ENCODE data around the gene CDKL5. TPM values are rescaled to one million over a fixed set of nuclear protein-coding genes. Genes with fewer than 3 reads are reported as not detected.

Gene CDKL5
- polyA plus RNA-seq, 4 donors: 13.7 to 16.1 (median 14.5) TPM

DNA sequence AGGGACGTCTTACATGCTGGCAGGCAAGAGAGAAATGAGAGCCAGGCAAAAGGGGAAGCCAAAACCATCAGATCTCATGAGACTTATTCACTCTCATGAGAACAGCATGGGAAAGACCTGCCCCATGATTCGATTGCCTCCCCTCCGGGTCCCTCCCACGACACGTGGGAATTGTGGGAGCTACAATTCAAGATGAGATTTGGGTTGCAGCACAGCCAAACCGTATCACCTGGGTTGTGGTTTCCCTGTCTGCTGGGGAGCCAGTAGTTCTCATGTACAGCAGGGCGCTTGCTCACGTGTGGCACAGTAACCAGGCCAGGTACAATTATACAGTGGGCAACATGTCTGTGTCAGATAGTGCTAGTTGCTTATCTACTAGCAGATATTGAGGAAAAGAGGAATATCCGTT is 257.6 kb downstream of the CDKL5 start:
- DNase-seq (ENCODE audit: low read depth in 4 of 4, low spot score in 3 of 4): no peak

DNA sequence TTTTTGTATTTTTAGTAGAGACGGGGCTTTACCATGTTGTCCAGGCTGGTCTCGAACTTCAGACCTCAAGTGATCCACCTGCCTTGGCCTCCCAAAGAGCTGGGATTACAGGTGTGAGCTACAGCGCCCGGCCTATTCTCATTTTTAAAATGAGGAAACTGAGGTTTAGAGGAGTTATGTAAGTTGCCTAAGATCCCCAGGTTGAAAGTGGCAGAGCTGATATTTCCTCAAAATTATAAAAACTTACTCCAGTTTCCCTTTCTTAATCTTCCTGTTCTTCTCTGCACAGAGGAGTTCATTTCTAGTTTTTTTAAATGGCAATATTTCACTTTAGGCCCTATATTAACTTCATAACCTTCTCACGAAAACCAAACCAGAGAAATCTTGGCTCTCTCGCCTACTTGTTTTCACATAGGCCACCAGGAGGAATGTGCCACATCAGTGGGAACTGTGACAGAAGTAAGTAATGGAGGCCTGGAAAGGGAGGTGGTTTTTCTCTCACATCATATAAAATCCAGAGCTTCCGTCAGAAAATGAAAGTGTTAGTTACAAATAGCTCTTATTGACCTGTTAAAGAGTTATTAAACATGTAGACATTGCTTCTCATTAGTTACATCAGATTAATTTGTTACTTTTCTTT is 262.6 kb downstream of the CDKL5 start:
- DNase-seq (ENCODE audit: low read depth in 4 of 4, low spot score in 3 of 4): no peak

GRCh38 chrX:18691431-18691830 is 266.0 kb downstream of the CDKL5 start:
- no peak for DNase-seq (ENCODE audit: low read depth in 4 of 4, low spot score in 3 of 4)

DNA sequence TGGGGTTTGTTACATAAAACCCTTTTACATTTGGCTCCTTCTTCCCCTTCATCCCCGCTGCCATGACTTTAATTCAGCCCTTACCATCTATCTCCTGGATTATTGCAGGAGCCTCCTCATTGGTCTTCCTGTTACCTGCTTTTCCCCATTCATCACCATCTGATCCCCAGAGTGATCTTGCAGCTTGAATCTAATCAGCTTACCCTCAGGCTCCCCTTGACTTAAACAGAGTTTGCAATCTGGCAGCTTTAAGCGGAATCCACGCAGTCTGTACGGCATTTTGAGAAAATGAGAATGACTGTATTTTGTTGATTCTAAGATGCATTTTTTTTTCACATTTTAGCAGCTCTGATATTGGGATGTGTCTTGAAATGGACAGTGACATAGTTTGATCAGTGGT is 267.1 kb downstream of the CDKL5 start:
- no peak for DNase-seq (ENCODE audit: low read depth in 4 of 4, low spot score in 3 of 4)

DNA sequence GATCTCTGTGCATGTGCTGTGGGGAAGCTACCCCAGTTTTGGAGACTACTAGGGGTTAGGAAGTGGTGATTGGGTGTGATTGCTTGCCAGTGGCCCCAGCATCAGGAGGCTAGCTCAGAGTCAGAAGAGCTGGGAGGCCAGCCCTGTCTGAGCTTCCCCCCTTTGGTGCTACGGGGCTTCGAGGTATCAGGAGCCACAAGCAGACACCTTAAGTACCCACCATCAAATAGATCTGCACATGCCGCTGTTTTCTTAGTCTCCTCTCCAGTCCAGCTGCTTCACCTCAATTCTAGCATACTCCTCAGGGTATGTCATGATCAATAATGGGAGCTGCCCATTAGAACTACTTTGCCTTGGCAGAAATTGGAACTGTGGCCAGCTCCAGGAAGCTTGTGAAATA is 271.2 kb downstream of the CDKL5 start:
- no peak for DNase-seq (ENCODE audit: low read depth in 4 of 4, low spot score in 3 of 4)

DNA sequence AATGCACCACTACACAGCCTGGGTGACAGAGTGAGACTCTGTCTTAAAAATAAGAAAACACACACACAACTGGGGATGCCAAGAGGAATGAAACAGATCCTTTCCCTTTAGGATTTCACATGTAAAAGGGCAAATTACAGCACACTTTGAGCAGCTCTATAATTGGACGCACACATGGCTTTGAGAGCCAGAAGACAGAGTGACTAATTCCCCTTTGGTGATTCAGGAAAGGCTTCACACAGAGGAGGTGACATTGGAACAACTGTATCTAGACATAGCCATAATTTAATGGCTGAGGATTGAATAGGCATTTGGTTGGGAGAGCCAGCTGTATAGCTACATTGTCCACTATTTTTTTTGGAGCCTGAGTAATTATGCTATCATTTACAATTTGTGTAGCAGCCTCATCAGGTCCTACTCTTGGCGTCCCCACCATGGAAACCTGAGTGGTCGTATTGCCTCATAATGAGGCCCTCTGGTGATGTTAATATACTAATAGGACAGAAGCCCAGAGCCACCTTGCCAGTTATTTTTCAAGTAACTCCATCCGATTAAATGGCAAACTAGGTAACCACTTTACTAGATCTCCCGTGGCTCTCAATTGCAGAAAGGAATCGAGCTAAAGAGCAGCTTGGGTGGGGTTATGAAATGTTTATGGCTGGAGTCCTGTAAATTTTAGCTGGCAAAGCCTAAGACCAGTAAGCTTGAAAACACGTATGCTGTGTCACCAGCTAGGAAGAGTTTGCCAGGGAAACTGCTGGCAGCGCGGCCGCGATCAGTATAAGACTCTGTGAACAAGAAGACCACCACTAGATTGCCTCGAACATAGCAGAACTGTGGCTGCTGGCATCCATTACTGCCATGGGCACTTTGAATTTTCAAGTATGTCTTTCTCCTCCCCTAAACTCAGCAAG is 273.6 kb downstream of the CDKL5 start:
- DNase-seq (ENCODE audit: low read depth in 4 of 4, low spot score in 3 of 4): no peak

- DNase-seq (ENCODE audit: low read depth in 4 of 4, low spot score in 3 of 4): no peak
These were observed 276.4 kb downstream of the CDKL5 start for GRCh38 chrX:18701621-18702361.

GRCh38 chrX:18702362-18703195 is 277.2 kb downstream of the CDKL5 start:
- no peak for DNase-seq (ENCODE audit: low read depth in 4 of 4, low spot score in 3 of 4)

Other genes starting within 250 kb of the CDKL5 start
- under 1 TPM; 0.04 to 0.21 (median 0.07) TPM for gene BEND2, start 204.7 kb upstream of the CDKL5 start, polyA plus RNA-seq (ENCODE audit: insufficient read length in 4 of 4)
- 10 to 100 TPM in 3 of 4 donors, 1 to 10 TPM in 1; 9.4 to 12.3 (median 11.1) TPM for gene SCML2, start 70.9 kb upstream of the CDKL5 start, polyA plus RNA-seq (ENCODE audit: insufficient read length in 4 of 4)
- under 1 TPM; 0.06 to 0.17 (median 0.07) TPM for gene RS1, start 246.5 kb downstream of the CDKL5 start, polyA plus RNA-seq (ENCODE audit: insufficient read length in 4 of 4)